GM18526 (cell line): ENCODE results near the gene NOD2.

ENCODE experiments used
- POLR2A ChIP-seq: IDR thresholded peaks from 3 replicates; pipeline ENCODE4 v1.6.1; 2011; ENCODE audit not compliant: insufficient read length; ENCODE audit errors: extremely low read depth

NOD2 gene

GRCh38 chr16:50752471-50753235 is 59.2 kb downstream of the NOD2 start:
- TF ChIP-seq POLR2A = no peak

GRCh38 chr16:50756473-50756872 is 63.1 kb downstream of the NOD2 start:
- TF ChIP-seq POLR2A = no peak

- TF ChIP-seq POLR2A = no peak
These were observed 67.9 kb downstream of the NOD2 start for GRCh38 chr16:50761267-50761666.

- TF ChIP-seq POLR2A = no peak
These were observed 68.8 kb downstream of the NOD2 start for GRCh38 chr16:50762241-50762640.

- TF ChIP-seq POLR2A = no peak
These were observed 69.8 kb downstream of the NOD2 start for GRCh38 chr16:50763211-50763610.

GRCh38 chr16:50765260-50765659 is 71.9 kb downstream of the NOD2 start:
- no peak for TF ChIP-seq POLR2A

- no peak for TF ChIP-seq POLR2A
These were observed 72.5 kb downstream of the NOD2 start for GRCh38 chr16:50765861-50766260.

- no peak for TF ChIP-seq POLR2A
These were observed 73.8 kb downstream of the NOD2 start for GRCh38 chr16:50767197-50767596.

- TF ChIP-seq POLR2A = no peak
These were observed 78.0 kb downstream of the NOD2 start for GRCh38 chr16:50771366-50771765.

- no peak for TF ChIP-seq POLR2A
These were observed 81.0 kb downstream of the NOD2 start for GRCh38 chr16:50774405-50774804.

- no peak for TF ChIP-seq POLR2A
These were observed 81.6 kb downstream of the NOD2 start for GRCh38 chr16:50774960-50775359.

GRCh38 chr16:50776037-50776436 is 82.6 kb downstream of the NOD2 start:
- TF ChIP-seq POLR2A = no peak

GRCh38 chr16:50778284-50779163 is 85.1 kb downstream of the NOD2 start:
- TF ChIP-seq POLR2A = no peak

- no peak for TF ChIP-seq POLR2A
These were observed 87.6 kb downstream of the NOD2 start for GRCh38 chr16:50781043-50781442.

GRCh38 chr16:50781518-50781917 is 88.1 kb downstream of the NOD2 start:
- TF ChIP-seq POLR2A = no peak
